Small intestine (tissue), 7 donors: ENCODE results near the gene GSE1. TPM values are rescaled to one million over a fixed set of nuclear protein-coding genes. Genes with fewer than 3 reads are reported as not detected.

ENCODE experiments used
- DNase-seq, 2 donors: peaks; one replicate each; pipeline versions ENCODE4 v3.0.0 to v3.0.0-alpha.2; 2013
- FAIRE-seq: peaks from 2 replicates; lab custom pipeline; 2012; peaks lifted over from hg19 to GRCh38; lab: Jason Lieb, UNC
- H3K27ac ChIP-seq, 3 donors: one replicate each; pipeline ENCODE4 v1.5.1; 2013; ENCODE audit warnings: low read length in 2 of 3, mild to moderate bottlenecking in 2 of 3, control low read depth in 1 of 3, inconsistent platforms in 1 of 3, low read depth in 1 of 3, moderate library complexity in 1 of 3
- H3K27me3 ChIP-seq, 3 donors: one replicate each; pipeline ENCODE4 v1.6.1; 2013; ENCODE audit warnings: low read length in 3 of 3, inconsistent platforms in 1 of 3; ENCODE audit not compliant: control insufficient read depth in 3 of 3, insufficient read depth in 3 of 3
- H3K36me3 ChIP-seq, 3 donors: one replicate each; pipeline ENCODE4 v1.6.1; 2013; ENCODE audit warnings: low read length in 3 of 3, inconsistent platforms in 1 of 3, low read depth in 1 of 3, mild to moderate bottlenecking in 1 of 3, moderate library complexity in 1 of 3; ENCODE audit not compliant: control insufficient read depth in 3 of 3, insufficient read depth in 2 of 3
- H3K4me1 ChIP-seq, 3 donors: one replicate each; pipeline ENCODE4 v1.6.1; 2013; ENCODE audit warnings: low read length in 2 of 3, inconsistent platforms in 1 of 3, low read depth in 1 of 3, mild to moderate bottlenecking in 1 of 3, moderate library complexity in 1 of 3; ENCODE audit not compliant: control insufficient read depth in 3 of 3, insufficient read depth in 2 of 3
- H3K4me3 ChIP-seq, 3 donors: one replicate each; pipeline ENCODE4 v1.5.1; 2013; ENCODE audit warnings: low read length in 3 of 3, control low read depth in 1 of 3, inconsistent platforms in 1 of 3, low read depth in 1 of 3, mild to moderate bottlenecking in 1 of 3, moderate library complexity in 1 of 3
- H3K9me3 ChIP-seq, 2 donors: one replicate each; pipeline ENCODE4 v1.6.1; 2013; ENCODE audit warnings: low read depth in 1 of 2, low read length in 1 of 2; ENCODE audit not compliant: control insufficient read depth in 2 of 2, insufficient read depth in 1 of 2
- WGBS, 3 donors: extraction: QIAGEN DNeasy Blood & Tissue Kit; methylation state at CpG; one replicate each; pipeline ENCODE4 v1.1.7; 2013; 5-methylcytosine and 5-hydroxymethylcytosine counted together
- polyA plus RNA-seq, 4 donors: library from polyadenylated mRNA; stranded (reverse) in 3 of 4; unstranded in 1 of 4; fragments of 200-250 nt in 3 of 4; fragments of 120-200 nt in 1 of 4; gene quantifications; one replicate each; pipeline versions ENCODE4 v1.2.1 to v1.2.3, GENCODE V29; 2013
- donor health status: healthy with polysubstance abuse.
- donor health status: control.
- donor health status: control.
- donor health status: Bipolar disorder and iron deficiency.
- donor health status: healthy.

GSE1 gene
- polyA plus RNA-seq, 4 donors = 9.2 to 96.1 (median 17.7) TPM

- Histone ChIP-seq H3K4me3 (no peak overlapping the region), H3K27me3 (no peaks in the 10 kb centered on the region), H3K36me3 (peaks cover 0 to 81% (median 2%) of the 10 kb centered on the region in 3 donors), H3K9me3 (peaks cover 0 to 18% of the 10 kb centered on the region in 2 donors), H3K27ac (no peak overlapping the region), H3K4me1 (peaks cover 0 to 16% (median 0%) of the 10 kb centered on the region in 3 donors)
- WGBS, 3 donors = 87 to 92% (median 90%) methylated on average over 11 of the region's 11 CpGs
- DNase-seq (no peak), FAIRE-seq (no peak)
Observed at GRCh38 chr16:85631230-85631629, 18.1 kb downstream of the GSE1 start.

- no peak for FAIRE-seq
- no peak for DNase-seq
- Histone ChIP-seq H3K4me3 (no peak overlapping the region), H3K36me3 (peaks cover 2 to 88% (median 4%) of the 10 kb centered on the region in 3 donors), H3K27ac (no peak overlapping the region), H3K4me1 (peaks cover 0 to 10% (median 0%) of the 10 kb centered on the region in 3 donors), H3K27me3 (no peaks in the 10 kb centered on the region), H3K9me3 (peaks cover 0 to 18% of the 10 kb centered on the region in 2 donors)
- 86 to 89% (median 87%) methylated on average over 27 of the region's 27 CpGs for WGBS, 3 donors
Observed at GRCh38 chr16:85631802-85632393, 18.8 kb downstream of the GSE1 start.

GRCh38 chr16:85632709-85633437, 19.8 kb downstream of the GSE1 start:
- FAIRE-seq (no peak), DNase-seq (no peak)
- no peaks in the 10 kb centered on the region for H3K27me3 ChIP-seq
- no peak overlapping the region for H3K4me3 ChIP-seq
- H3K4me1 ChIP-seq = peaks cover 0 to under 1% (median 0%) of the 10 kb centered on the region in 3 donors
- H3K27ac ChIP-seq = no peak overlapping the region
- 87 to 92% (median 89%) methylated on average over 30 to 35 of the region's 35 CpGs for WGBS, 3 donors
- peaks cover 2 to 95% (median 4%) of the 10 kb centered on the region in 3 donors for H3K36me3 ChIP-seq
- H3K9me3 ChIP-seq = peaks cover 0 to 18% of the 10 kb centered on the region in 2 donors

GRCh38 chr16:85633438-85633743, 20.3 kb downstream of the GSE1 start:
- H3K27me3 ChIP-seq = no peaks in the 10 kb centered on the region
- peaks cover 0 to 18% of the 10 kb centered on the region in 2 donors for H3K9me3 ChIP-seq
- DNase-seq (no peak), FAIRE-seq (no peak)
- no peaks in the 10 kb centered on the region for H3K4me1 ChIP-seq
- WGBS, 3 donors = 91 to 92% (median 92%) methylated on average over 14 to 15 of the region's 15 CpGs
- H3K4me3 ChIP-seq = no peak overlapping the region
- no peak overlapping the region for H3K27ac ChIP-seq
- H3K36me3 ChIP-seq = peaks cover 2 to 96% (median 4%) of the 10 kb centered on the region in 3 donors

- Histone ChIP-seq H3K27me3 (no peaks in the 10 kb centered on the region), H3K27ac (no peak overlapping the region), H3K9me3 (peaks cover 0 to 14% of the 10 kb centered on the region in 2 donors), H3K4me1 (no peaks in the 10 kb centered on the region), H3K36me3 (peaks cover 2 to 93% (median 4%) of the 10 kb centered on the region in 3 donors), H3K4me3 (no peak overlapping the region)
- FAIRE-seq (no peak), DNase-seq (no peak)
- 91 to 93% (median 92%) methylated on average over 28 to 35 of the region's 35 CpGs for WGBS, 3 donors
Observed at GRCh38 chr16:85633888-85634287, 20.8 kb downstream of the GSE1 start.

- Histone ChIP-seq H3K4me3 (no peak overlapping the region), H3K27ac (no peak overlapping the region), H3K36me3 (peaks cover 2 to 93% (median 4%) of the 10 kb centered on the region in 3 donors), H3K4me1 (no peaks in the 10 kb centered on the region), H3K9me3 (peaks cover 0 to 3% of the 10 kb centered on the region in 2 donors), H3K27me3 (no peaks in the 10 kb centered on the region)
- FAIRE-seq (no peak), DNase-seq (no peak)
- 79 to 82% (median 80%) methylated on average over 23 to 24 of the region's 24 CpGs for WGBS, 3 donors
Observed at GRCh38 chr16:85634747-85635544, 21.8 kb downstream of the GSE1 start.

- Histone ChIP-seq H3K36me3 (peaks cover 2 to 94% (median 4%) of the 10 kb centered on the region in 3 donors), H3K27ac (no peak overlapping the region), H3K4me3 (no peak overlapping the region), H3K27me3 (no peaks in the 10 kb centered on the region), H3K4me1 (no peaks in the 10 kb centered on the region), H3K9me3 (no peaks in the 10 kb centered on the region)
- FAIRE-seq (no peak), DNase-seq (no peak)
- WGBS, 3 donors = 68 to 81% (median 76%) methylated on average over 23 to 26 of the region's 26 CpGs
Observed at GRCh38 chr16:85635545-85636140, 22.5 kb downstream of the GSE1 start.

GRCh38 chr16:85636234-85636812, 23.2 kb downstream of the GSE1 start:
- 73 to 80% (median 75%) methylated on average over 24 to 27 of the region's 27 CpGs for WGBS, 3 donors
- no peak overlapping the region for H3K4me3 ChIP-seq
- DNase-seq (no peak), FAIRE-seq (no peak)
- H3K36me3 ChIP-seq = peaks cover 2 to 94% (median 4%) of the 10 kb centered on the region in 3 donors
- H3K4me1 ChIP-seq = no peaks in the 10 kb centered on the region
- H3K9me3 ChIP-seq = no peaks in the 10 kb centered on the region
- no peak overlapping the region for H3K27ac ChIP-seq
- no peaks in the 10 kb centered on the region for H3K27me3 ChIP-seq
